ENCODE measurements around the gene LPO. TPM values are rescaled to one million over a fixed set of nuclear protein-coding genes. Genes with fewer than 3 reads are reported as not detected.

The LPO gene
- total and polyA plus RNA-seq, 10 of the 15 experiments (the other 5 are each of a cell fraction or from before 2014, with no cell fraction given): 0.03 to 0.11 (median 0.06) TPM; not detected in 7

GRCh38 chr17:58302171-58302918, 64.0 kb downstream of the LPO start:
- TF ChIP-seq ZNF24 (IDR thresholded peaks at IDR 0.05): no peak
- TF ChIP-seq KLF5 (IDR thresholded peaks at IDR 0.05; ENCODE audit: partially characterized antibody): no peak
- TF ChIP-seq ESRRA (IDR thresholded peaks at IDR 0.05; ENCODE audit: low read length): no peak
- TF ChIP-seq SUZ12 (IDR thresholded peaks at IDR 0.05; ENCODE audit: unreplicated experiment): no peak
- TF ChIP-seq NKRF (conservative IDR thresholded peaks at IDR 0.05): no peak
- no peak for ATAC-seq
- in situ Hi-C loops (cut with MboI) (no loop called here), intact Hi-C loops (cut with micrococcal nuclease; ENCODE audit: unreplicated experiment) (no loop called here)
- Histone ChIP-seq H3K9ac (ENCODE audit: control insufficient read depth, insufficient read depth, low read length) (no peak overlapping the region), H4K20me1 (ENCODE audit: control insufficient read depth, insufficient read depth) (no peaks in the 10 kb centered on the region), H3K9me3 (replicated peaks; ENCODE audit: control insufficient read depth, insufficient read depth, low read length) (no peaks in the 10 kb centered on the region), H3K79me2 (ENCODE audit: control insufficient read depth, insufficient read depth, low read length) (no peaks in the 10 kb centered on the region), H2AFZ (ENCODE audit: control insufficient read depth, low read depth, low read length) (no peak overlapping the region), H3K27ac (ENCODE audit: control insufficient read depth, insufficient read depth) (no peak overlapping the region), H3K36me3 (ENCODE audit: control insufficient read depth in 2 of 2, insufficient read depth in 2 of 2, low read length in 1 of 2) (no peaks in the 10 kb centered on the region), H3K27me3 (replicated peaks in 1 of 2; ENCODE audit: control insufficient read depth in 2 of 2, insufficient read depth in 2 of 2, low read length in 1 of 2) (no peaks in the 10 kb centered on the region; a peak in 1 of 4 replicates), H3K4me1 (ENCODE audit: control insufficient read depth, insufficient read depth, low read length) (no peaks in the 10 kb centered on the region), H3K4me3 (no peak overlapping the region), H3K4me2 (ENCODE audit: control insufficient read depth, insufficient read depth) (no peak overlapping the region)
- no peak for FAIRE-seq
- WGBS (ENCODE audit: insufficient coverage, insufficient replicate concordance, low lambda C conversion rate, missing lambda C conversion rate): 32% methylated on average over 9 of the region's 9 CpGs
- POLR2A ChIA-PET: no interaction called here
- CTCF ChIA-PET: interaction anchor here (0.8 to 7.1 kb wide), 8 partner anchors 13 to 150 kb away, joined by 3 to 56 read pairs (median 4); partner anchors contain the start of gene RNF43
- no peak for DNase-seq (ENCODE audit: low read depth, low spot score)
- SMC1A ChIA-PET (ENCODE audit: uncharacterized antibody, unreplicated experiment): interaction anchor here (0.9 to 2.4 kb wide), 4 partner anchors 12 to 136 kb away, joined by 4 to 7 read pairs (median 5); partner anchors contain the start of gene RNF43
- RAD21 ChIA-PET (ENCODE audit: unreplicated experiment): interaction anchor here (0.6 to 2.6 kb wide), 3 partner anchors 115 to 148 kb away, joined by 3 to 8 read pairs (median 3); partner anchors contain the start of gene RNF43
- no TSS peak for BruUV-seq (replicated peaks)

Data from GM12878 (cell line).